HEK293 (cell line): ENCODE results near the gene SMARCA2.

ENCODE experiments used
- CTCF ChIA-PET: fragments of 350-600 bp; formaldehyde crosslinking; extraction: SDS; loops from one replicate; lab custom pipeline; 2021; ENCODE audit warnings: antibody characterized with exemption; lab: Yijun Ruan, JAX
- POLR2A ChIA-PET: fragments of 300-600 bp; formaldehyde crosslinking; extraction: SDS; loops from one replicate; lab custom pipeline; 2020; ENCODE audit warnings: antibody characterized with exemption, inconsistent platforms; lab: Yijun Ruan, JAX
- H3K27ac ChIP-seq: fragments of 200-500 bp; sonication (Bioruptor generic); 2 replicates; pipeline ENCODE4 v1.5.1; 2014; ENCODE audit warnings: low read depth, low read length, control low read depth, inconsistent platforms; ENCODE audit errors: extremely low read depth
- H3K36me3 ChIP-seq, 2 experiments: fragments of 200-500 bp in 1 of 2; sonication (Bioruptor generic) in 1 of 2; 1 replicate in 1 of 2; 2 replicates in 1 of 2; pipeline ENCODE4 v1.5.1; 2014 to 2017; ENCODE audit warnings: inconsistent platforms in 2 of 2, low read length in 2 of 2; ENCODE audit not compliant: control insufficient read depth in 2 of 2, insufficient read depth in 1 of 2
- H3K4me1 ChIP-seq: fragments of 200-500 bp; sonication (Bioruptor generic); 2 replicates; pipeline ENCODE4 v1.5.1; 2014; ENCODE audit warnings: mild to moderate bottlenecking, low read length, inconsistent platforms; ENCODE audit not compliant: control insufficient read depth, insufficient read depth
- H3K4me3 ChIP-seq: 2 replicates; pipeline ENCODE4 v1.5.1; 2011; ENCODE audit warnings: low read depth, mild to moderate bottlenecking, control low read depth, low read length, moderate library complexity
- H3K9me3 ChIP-seq: fragments of 200-500 bp; sonication (Bioruptor generic); 2 replicates; pipeline ENCODE4 v1.5.1; 2014; ENCODE audit warnings: low read depth, low read length, inconsistent platforms; ENCODE audit not compliant: control insufficient read depth, insufficient read depth
- BCL11A ChIP-seq: fragments of 450-650 bp; formaldehyde crosslinking; IDR thresholded peaks from 2 replicates; pipeline ENCODE4 v1.5.1; 2016; ENCODE audit warnings: low read depth, missing biosample characterization, missing genetic modification characterization
- BCL6B ChIP-seq: fragments of 450-650 bp; formaldehyde crosslinking; IDR thresholded peaks from 2 replicates; pipeline ENCODE4 v1.5.1; 2017; ENCODE audit warnings: missing biosample characterization, missing genetic modification characterization
- PATZ1 ChIP-seq: fragments of 450-650 bp; formaldehyde crosslinking; IDR thresholded peaks from 2 replicates; pipeline ENCODE4 v1.5.1; 2016; ENCODE audit warnings: missing biosample characterization, missing genetic modification characterization
- PRDM4 ChIP-seq: fragments of 450-650 bp; formaldehyde crosslinking; IDR thresholded peaks from 2 replicates; pipeline ENCODE4 v1.5.1; 2017; ENCODE audit warnings: missing biosample characterization, missing genetic modification characterization
- SCRT2 ChIP-seq: fragments of 450-650 bp; formaldehyde crosslinking; IDR thresholded peaks from 2 replicates; pipeline ENCODE4 v1.5.1; 2016; ENCODE audit warnings: missing biosample characterization, missing genetic modification characterization
- YY2 ChIP-seq: fragments of 450-650 bp; formaldehyde crosslinking; IDR thresholded peaks from 2 replicates; pipeline ENCODE4 v1.5.1; 2016; ENCODE audit warnings: missing biosample characterization, missing genetic modification characterization
- ZFP69B ChIP-seq: fragments of 450-650 bp; formaldehyde crosslinking; IDR thresholded peaks from 2 replicates; pipeline ENCODE4 v1.5.1; 2016; ENCODE audit warnings: missing biosample characterization, missing genetic modification characterization
- ZNF10 ChIP-seq: fragments of 450-650 bp; formaldehyde crosslinking; IDR thresholded peaks from 2 replicates; pipeline ENCODE4 v1.5.1; 2017; ENCODE audit warnings: missing biosample characterization, missing genetic modification characterization
- ZNF280D ChIP-seq: fragments of 450-650 bp; formaldehyde crosslinking; IDR thresholded peaks from 2 replicates; pipeline ENCODE4 v1.5.1; 2016; ENCODE audit warnings: missing biosample characterization, missing genetic modification characterization
- ZNF362 ChIP-seq: fragments of 450-650 bp; formaldehyde crosslinking; IDR thresholded peaks from 2 replicates; pipeline ENCODE4 v1.5.1; 2016; ENCODE audit warnings: missing biosample characterization, missing genetic modification characterization
- ZNF366 ChIP-seq: fragments of 450-650 bp; formaldehyde crosslinking; conservative IDR thresholded peaks from 2 replicates; pipeline ENCODE4 v1.5.1; 2016; ENCODE audit warnings: missing biosample characterization, missing genetic modification characterization
- ZNF549 ChIP-seq: fragments of 450-650 bp; IDR thresholded peaks from 2 replicates; pipeline ENCODE4 v1.5.1; 2018; ENCODE audit warnings: missing biosample characterization, missing genetic modification characterization, mild to moderate bottlenecking, inconsistent platforms, moderate library complexity
- ZNF558 ChIP-seq: fragments of 450-650 bp; formaldehyde crosslinking; IDR thresholded peaks from 2 replicates; pipeline ENCODE4 v1.5.1; 2016; ENCODE audit warnings: missing biosample characterization, missing genetic modification characterization
- ZNF560 ChIP-seq: fragments of 450-650 bp; formaldehyde crosslinking; IDR thresholded peaks from 2 replicates; pipeline ENCODE4 v1.5.1; 2017; ENCODE audit warnings: missing biosample characterization, missing genetic modification characterization, borderline replicate concordance
- ZNF654 ChIP-seq: fragments of 450-650 bp; formaldehyde crosslinking; IDR thresholded peaks from 2 replicates; pipeline ENCODE4 v1.5.1; 2016; ENCODE audit warnings: low read depth, missing biosample characterization, missing genetic modification characterization
- ZNF670 ChIP-seq: fragments of 450-650 bp; formaldehyde crosslinking; IDR thresholded peaks from 2 replicates; pipeline ENCODE4 v1.5.1; 2016; ENCODE audit warnings: missing biosample characterization, missing genetic modification characterization, low read depth
- ZNF830 ChIP-seq: fragments of 450-650 bp; IDR thresholded peaks from 2 replicates; pipeline ENCODE4 v1.5.0; 2018; ENCODE audit warnings: missing biosample characterization, missing genetic modification characterization, low read depth, mild to moderate bottlenecking, moderate library complexity

Gene SMARCA2

GRCh38 chr9:2066312-2067273, 51.4 kb downstream of the SMARCA2 start (continued):
- TF ChIP-seq ZNF362 (tag by site-specific recombination) (no peak), ZFP69B (tag by site-specific recombination) (no peak), ZNF366 (no peak), PRDM4 (tag by site-specific recombination) (no peak)

GRCh38 chr9:2072752-2073405, 57.7 kb downstream of the SMARCA2 start:
- POLR2A ChIA-PET: no interaction called here
- no peak overlapping the region for H3K27ac ChIP-seq
- CTCF ChIA-PET: interaction anchor here (1.0 kb wide), 1 partner anchor 14 kb away, joined by 5 read pairs; no protein-coding TSS in a partner anchor

GRCh38 chr9:2082772-2083171, 67.6 kb downstream of the SMARCA2 start:
- Histone ChIP-seq H3K27ac (no peak overlapping the region), H3K4me1 (no peaks in the 10 kb centered on the region), H3K36me3 (peaks cover 18 to 77% of the 10 kb centered on the region in 2 experiments), H3K4me3 (no peak overlapping the region), H3K9me3 (no peaks in the 10 kb centered on the region)
- ChIA-PET POLR2A (no interaction called here), CTCF (no interaction called here)
- TF ChIP-seq BCL11A (tag by site-specific recombination) (no peak), ZNF670 (tag by site-specific recombination) (no peak), ZNF560 (tag by site-specific recombination) (no peak), ZNF549 (tag by site-specific recombination) (no peak), ZNF654 (tag by site-specific recombination) (no peak), ZNF830 (tag by site-specific recombination) (no peak), PATZ1 (tag by site-specific recombination) (no peak), BCL6B (no peak), YY2 (no peak), ZNF362 (tag by site-specific recombination) (no peak)

More at GRCh38 chr9:2072752-2073405, 57.7 kb downstream of the SMARCA2 start:
- no peaks in the 10 kb centered on the region for H3K4me1 ChIP-seq
- peaks cover 13 to 72% of the 10 kb centered on the region in 2 experiments for H3K36me3 ChIP-seq
- H3K9me3 ChIP-seq: no peaks in the 10 kb centered on the region
- no peak overlapping the region for H3K4me3 ChIP-seq
- TF ChIP-seq ZNF558 (tag by site-specific recombination): no peak
- TF ChIP-seq ZNF280D (tag by site-specific recombination): no peak
- no peak for TF ChIP-seq ZNF10
- no peak for TF ChIP-seq SCRT2
